Liver (tissue), 9 donors: Measurements from ENCODE around the gene ZSCAN10. TPM values are rescaled to one million over a fixed set of nuclear protein-coding genes. Genes with fewer than 3 reads are reported as not detected.
A peak's percentile ranks its signal among the peaks of the same experiment; 100 is the strongest.

Source experiments
- DNase-seq: peaks from one replicate; pipeline ENCODE4 v3.0.0-alpha.2; 2017; ENCODE audit warnings: low spot score
- H3K27ac ChIP-seq, 2 donors: one replicate each; pipeline ENCODE4 v1.7.0; 2013; ENCODE audit warnings: inconsistent platforms in 2 of 2, low read length in 2 of 2, control low read depth in 1 of 2, low read depth in 1 of 2, mild to moderate bottlenecking in 1 of 2
- H3K27me3 ChIP-seq, 4 donors: one replicate each; pipeline versions ENCODE4 v1.6.1 to v1.7.0; 2013; ENCODE audit warnings: low read length in 3 of 4, inconsistent platforms in 1 of 4, mild to moderate bottlenecking in 1 of 4, moderate library complexity in 1 of 4; ENCODE audit not compliant: control insufficient read depth in 4 of 4, insufficient read depth in 4 of 4
- H3K36me3 ChIP-seq, 4 donors: one replicate each; pipeline versions ENCODE4 v1.6.1 to v1.7.0; 2013; ENCODE audit warnings: low read length in 3 of 4, mild to moderate bottlenecking in 3 of 4, low read depth in 1 of 4, moderate library complexity in 1 of 4; ENCODE audit not compliant: control insufficient read depth in 4 of 4, insufficient read depth in 3 of 4
- H3K4me1 ChIP-seq, 4 donors: one replicate each; pipeline versions ENCODE4 v1.6.1 to v1.7.0; 2013; ENCODE audit warnings: low read length in 3 of 4, mild to moderate bottlenecking in 3 of 4, moderate library complexity in 1 of 4; ENCODE audit not compliant: control insufficient read depth in 4 of 4, insufficient read depth in 4 of 4
- H3K4me3 ChIP-seq, 3 donors: one replicate each; pipeline versions ENCODE4 v1.6.1 to v1.7.0; 2013; ENCODE audit warnings: low read length in 3 of 3, control low read depth in 1 of 3, low read depth in 1 of 3, mild to moderate bottlenecking in 1 of 3
- H3K9ac ChIP-seq, 2 donors: one replicate each; pipeline ENCODE4 v1.7.0; 2013; ENCODE audit warnings: low read length in 2 of 2, mild to moderate bottlenecking in 2 of 2, moderate library complexity in 2 of 2, control low read depth in 1 of 2, low read depth in 1 of 2
- H3K9me3 ChIP-seq, 4 donors: one replicate each; pipeline versions ENCODE4 v1.6.1 to v1.7.0; 2013; ENCODE audit warnings: low read length in 3 of 4; ENCODE audit not compliant: control insufficient read depth in 4 of 4
- EGR1 ChIP-seq, 2 donors: IDR thresholded peaks; 2 replicates each; pipeline ENCODE4 v1.6.1; 2016 to 2018; ENCODE audit warnings: antibody characterized with exemption in 2 of 2, low read depth in 2 of 2
- FOXA1 ChIP-seq: IDR thresholded peaks from 2 replicates; pipeline ENCODE4 v1.6.1; 2016; ENCODE audit warnings: antibody characterized with exemption
- FOXA2 ChIP-seq: IDR thresholded peaks from 2 replicates; pipeline ENCODE4 v1.6.1; 2016; ENCODE audit warnings: antibody characterized with exemption
- GABPA ChIP-seq, 2 donors: IDR thresholded peaks in 1 of 2; conservative IDR thresholded peaks in 1 of 2; 2 replicates each; pipeline ENCODE4 v1.6.1; 2016; ENCODE audit warnings: antibody characterized with exemption in 2 of 2, mild to moderate bottlenecking in 1 of 2, moderate library complexity in 1 of 2
- HNF4A ChIP-seq, 2 donors: conservative IDR thresholded peaks; 2 replicates each; pipeline ENCODE4 v1.6.1; 2016; ENCODE audit warnings: antibody characterized with exemption in 2 of 2, mild to moderate bottlenecking in 2 of 2
- HNF4G ChIP-seq: IDR thresholded peaks from 2 replicates; pipeline ENCODE4 v1.6.1; 2016; ENCODE audit warnings: antibody characterized with exemption
- JUND ChIP-seq, 2 donors: IDR thresholded peaks; 2 replicates each; pipeline ENCODE4 v1.6.1; 2016; ENCODE audit warnings: antibody characterized with exemption in 2 of 2
- MAX ChIP-seq: IDR thresholded peaks from 2 replicates; pipeline ENCODE4 v1.6.1; 2016; ENCODE audit warnings: antibody characterized with exemption
- NR2F2 ChIP-seq: IDR thresholded peaks from 2 replicates; pipeline ENCODE4 v1.6.1; 2016; ENCODE audit warnings: antibody characterized with exemption
- RAD21 ChIP-seq, 2 donors: IDR thresholded peaks; 2 replicates each; pipeline ENCODE4 v1.6.1; 2016; ENCODE audit warnings: antibody characterized with exemption in 2 of 2, mild to moderate bottlenecking in 2 of 2
- REST ChIP-seq: IDR thresholded peaks from 2 replicates; pipeline ENCODE4 v1.6.1; 2016; ENCODE audit warnings: antibody characterized with exemption, mild to moderate bottlenecking
- RXRA ChIP-seq, 2 donors: IDR thresholded peaks; 2 replicates each; pipeline ENCODE4 v1.6.1; 2017 to 2018; ENCODE audit warnings: antibody characterized with exemption in 2 of 2, mild to moderate bottlenecking in 1 of 2
- SP1 ChIP-seq: IDR thresholded peaks from 2 replicates; pipeline ENCODE4 v1.6.1; 2018; ENCODE audit warnings: antibody characterized with exemption, mild to moderate bottlenecking
- TAF1 ChIP-seq: conservative IDR thresholded peaks from 2 replicates; pipeline ENCODE4 v1.6.1; 2016; ENCODE audit warnings: antibody characterized with exemption, mild to moderate bottlenecking
- YY1 ChIP-seq: IDR thresholded peaks from 2 replicates; pipeline ENCODE4 v1.6.1; 2016; ENCODE audit warnings: antibody characterized with exemption, mild to moderate bottlenecking
- ZBTB33 ChIP-seq: IDR thresholded peaks from 2 replicates; pipeline ENCODE4 v1.6.1; 2016; ENCODE audit warnings: antibody characterized with exemption
- WGBS: extraction: QIAGEN DNeasy Blood & Tissue Kit; methylation state at CpG from one replicate; pipeline ENCODE4 v1.1.7; 2013; 5-methylcytosine and 5-hydroxymethylcytosine counted together
- polyA plus RNA-seq, 2 donors: library from polyadenylated mRNA; stranded (reverse) in 1 of 2; unstranded in 1 of 2; fragments of 200-250 nt in 1 of 2; fragments of >200 nt in 1 of 2; fragmentation: Nextera tagmentation in 1 of 2; extraction: Ambion mirVana in 1 of 2; gene quantifications; one replicate each; pipeline versions ENCODE4 v1.2.1 to v1.2.3, GENCODE V29; 2013 to 2015
- total RNA-seq, 2 donors: library from RNA; depleted of rRNA; stranded (reverse); fragments of >200 nt; gene quantifications; one replicate each; pipeline ENCODE4 v1.2.3, GENCODE V29; 2014
- TF ChIP-seq, protein P1 (sequence below): IDR thresholded peaks from 2 replicates; pipeline ENCODE4 v1.6.1; 2016; ENCODE audit warnings: antibody characterized with exemption
- TF ChIP-seq, protein P2 (sequence below): fragments of 150-350 bp; IDR thresholded peaks from 2 replicates; pipeline ENCODE4 v1.5.1; 2017; ENCODE audit warnings: improper control_type of control experiment, low read depth, low read length; ENCODE audit not compliant: missing input control
- donor health status: healthy.
- donor health status: healthy.
- donor health status: healthy.
- donor health status: healthy.
- donor health status: healthy.

The ZSCAN10 gene
- total and polyA plus RNA-seq, 4 donors, result not detected

DNA sequence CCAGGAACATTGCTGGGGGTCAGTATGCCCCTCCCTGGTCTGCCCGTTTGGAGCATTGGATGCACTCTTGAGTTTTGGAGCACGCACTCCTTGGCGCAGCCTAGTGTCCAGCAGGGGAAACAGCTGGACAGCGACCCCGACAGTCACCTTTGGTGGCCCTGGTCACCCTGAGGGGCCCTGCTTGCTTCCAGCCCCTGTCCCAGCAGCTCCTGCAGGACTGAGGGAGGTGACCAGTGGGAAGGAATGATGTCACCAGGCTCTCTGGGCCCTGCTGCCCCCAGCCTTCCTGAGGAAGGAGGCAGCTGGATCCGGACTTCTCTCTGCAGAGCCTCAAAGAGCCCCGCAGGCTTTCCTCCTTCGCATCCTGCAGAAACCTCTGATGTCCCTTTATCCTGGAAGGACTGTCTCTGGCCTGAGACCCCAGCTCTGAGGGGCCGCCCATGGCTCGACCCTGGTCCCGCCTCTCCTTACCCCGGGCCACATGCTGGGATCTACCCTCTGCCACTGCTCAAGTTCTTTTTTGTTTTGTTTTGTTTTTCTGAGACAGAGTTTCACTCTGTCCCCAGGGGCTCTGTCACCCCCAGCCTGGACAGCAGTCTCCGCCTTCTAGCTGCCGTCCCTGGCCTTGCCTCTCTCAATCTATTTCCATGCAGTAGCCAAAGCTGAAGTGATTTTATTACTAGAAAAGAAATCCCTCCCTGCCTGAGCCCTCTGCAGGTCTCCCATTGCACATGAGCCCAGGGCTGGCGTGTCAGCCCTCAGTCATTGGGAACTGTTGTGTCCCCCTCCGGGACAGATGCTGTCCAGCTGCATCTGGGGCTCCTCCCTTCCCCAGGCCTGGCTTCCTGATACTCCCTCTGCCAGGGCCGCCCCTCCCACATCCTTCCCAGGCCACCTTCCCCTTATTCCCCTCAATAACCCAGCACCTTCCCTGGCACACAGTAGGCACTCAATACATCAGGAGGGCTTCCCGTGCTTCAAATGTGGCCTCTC lies 11.6 kb downstream of the ZSCAN10 start:
- Histone ChIP-seq H3K27ac (peak overlapping the region; percentile 48 to 63), H3K36me3 (no peaks in the 10 kb centered on the region), H3K27me3 (no peaks in the 10 kb centered on the region), H3K9me3 (no peaks in the 10 kb centered on the region), H3K9ac (no peak overlapping the region), H3K4me1 (peaks cover 0 to 10% (median 0%) of the 10 kb centered on the region in 4 donors), H3K4me3 (no peak overlapping the region)
- WGBS, result 69% methylated on average over 18 of the region's 18 CpGs
- TF ChIP-seq FOXA2, result no peak
- TF ChIP-seq JUND (IDR thresholded peaks at IDR 0.05), result no peak
- TF ChIP-seq EGR1 (IDR thresholded peaks at IDR 0.05; ENCODE audit: low read depth in 2 of 2), result no peak
- TF ChIP-seq, protein P1, sequence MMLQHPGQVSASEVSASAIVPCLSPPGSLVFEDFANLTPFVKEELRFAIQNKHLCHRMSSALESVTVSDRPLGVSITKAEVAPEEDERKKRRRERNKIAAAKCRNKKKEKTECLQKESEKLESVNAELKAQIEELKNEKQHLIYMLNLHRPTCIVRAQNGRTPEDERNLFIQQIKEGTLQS, result no peak
- peak in 1 of 2 donors; percentile 59 for TF ChIP-seq RAD21 (IDR thresholded peaks at IDR 0.05)
- TF ChIP-seq REST, result peak; percentile 40
- peak; percentile 100 for TF ChIP-seq NR2F2
- no peak for TF ChIP-seq ZBTB33
- no peak for TF ChIP-seq YY1
- TF ChIP-seq HNF4G, result no peak
- TF ChIP-seq FOXA1, result no peak
- TF ChIP-seq HNF4A (conservative IDR thresholded peaks at IDR 0.05), result no peak
- TF ChIP-seq GABPA (IDR thresholded peaks at IDR 0.05 in 1 of 2, conservative IDR thresholded peaks at IDR 0.05 in 1 of 2), result no peak
- no peak for TF ChIP-seq TAF1
- TF ChIP-seq MAX, result no peak
- TF ChIP-seq SP1, result peak; percentile 27
- TF ChIP-seq, protein P2, sequence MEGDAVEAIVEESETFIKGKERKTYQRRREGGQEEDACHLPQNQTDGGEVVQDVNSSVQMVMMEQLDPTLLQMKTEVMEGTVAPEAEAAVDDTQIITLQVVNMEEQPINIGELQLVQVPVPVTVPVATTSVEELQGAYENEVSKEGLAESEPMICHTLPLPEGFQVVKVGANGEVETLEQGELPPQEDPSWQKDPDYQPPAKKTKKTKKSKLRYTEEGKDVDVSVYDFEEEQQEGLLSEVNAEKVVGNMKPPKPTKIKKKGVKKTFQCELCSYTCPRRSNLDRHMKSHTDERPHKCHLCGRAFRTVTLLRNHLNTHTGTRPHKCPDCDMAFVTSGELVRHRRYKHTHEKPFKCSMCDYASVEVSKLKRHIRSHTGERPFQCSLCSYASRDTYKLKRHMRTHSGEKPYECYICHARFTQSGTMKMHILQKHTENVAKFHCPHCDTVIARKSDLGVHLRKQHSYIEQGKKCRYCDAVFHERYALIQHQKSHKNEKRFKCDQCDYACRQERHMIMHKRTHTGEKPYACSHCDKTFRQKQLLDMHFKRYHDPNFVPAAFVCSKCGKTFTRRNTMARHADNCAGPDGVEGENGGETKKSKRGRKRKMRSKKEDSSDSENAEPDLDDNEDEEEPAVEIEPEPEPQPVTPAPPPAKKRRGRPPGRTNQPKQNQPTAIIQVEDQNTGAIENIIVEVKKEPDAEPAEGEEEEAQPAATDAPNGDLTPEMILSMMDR, result peak; percentile 15
- no peak for TF ChIP-seq RXRA (IDR thresholded peaks at IDR 0.05)
- DNase-seq, result no peak
